NT2/D1 (cell line): Measurements from ENCODE around the gene LIN28B.

Experiments
- YY1 ChIP-seq: IDR thresholded peaks from 2 replicates; pipeline ENCODE4 v1.6.1; 2011; ENCODE audit not compliant: insufficient read length, insufficient read depth
- ZNF274 ChIP-seq: IDR thresholded peaks from 2 replicates; pipeline ENCODE4 v1.6.1; 2011; ENCODE audit warnings: mild to moderate bottlenecking, low read depth, low read length

GRCh38 chr6:105075210-105075609, 118.3 kb downstream of the LIN28B start:
- TF ChIP-seq ZNF274: no peak
- no peak for TF ChIP-seq YY1
